KG1 (cell line): Measurements from ENCODE around the gene SPINK4.
A peak's percentile ranks its signal among the peaks of the same experiment; 100 is the strongest.

ENCODE experiments used
- DNase-seq: peaks from one replicate; lab custom pipeline; 2025; lab: John Stamatoyannopoulos, UW

The SPINK4 gene

GRCh38 chr9:33239921-33240320 is at the start of gene SPINK4:
Gene SPINK4, plus strand, starts transcription at chr9:33240167. Its CDS starts 42 bp downstream, at chr9:33240209.
- DNase-seq: no peak

DNA sequence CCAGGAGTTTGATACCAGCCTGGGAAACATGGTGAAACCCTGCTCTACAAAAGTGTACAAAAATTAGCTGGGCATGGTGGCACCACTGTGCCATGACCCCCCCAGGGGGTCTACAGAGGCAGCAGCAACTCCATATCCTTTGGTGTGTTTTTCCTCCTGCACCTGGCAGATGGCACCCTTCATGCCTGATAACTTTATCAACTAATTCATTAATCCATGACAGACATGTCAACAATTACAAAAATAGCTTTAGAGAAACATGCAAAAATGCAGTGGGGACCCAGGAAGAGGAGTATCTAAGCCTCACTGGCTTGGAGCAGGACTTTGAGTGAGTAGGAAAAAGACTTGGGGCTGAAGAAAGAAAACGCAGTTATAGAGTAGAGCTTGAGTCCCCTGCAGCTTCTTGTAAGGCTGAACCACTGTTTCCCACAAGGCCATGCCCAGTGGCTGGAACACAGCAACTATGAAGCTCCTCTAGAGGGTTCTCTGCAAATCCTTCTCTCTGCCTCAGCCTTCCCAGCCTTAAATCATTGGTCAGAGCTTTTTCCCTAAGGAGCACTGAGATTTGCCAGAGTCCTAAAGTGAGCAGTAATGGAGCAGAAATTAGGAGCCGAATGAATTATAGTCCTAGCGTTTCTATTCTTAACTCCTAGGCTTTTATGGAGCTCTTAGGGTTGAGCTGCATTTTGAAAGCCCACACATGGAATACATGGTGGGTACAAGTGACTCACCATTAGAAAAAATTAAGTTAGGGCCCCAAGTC is 47.3 kb upstream of the SPINK4 start:
- DNase-seq: no peak

DNA sequence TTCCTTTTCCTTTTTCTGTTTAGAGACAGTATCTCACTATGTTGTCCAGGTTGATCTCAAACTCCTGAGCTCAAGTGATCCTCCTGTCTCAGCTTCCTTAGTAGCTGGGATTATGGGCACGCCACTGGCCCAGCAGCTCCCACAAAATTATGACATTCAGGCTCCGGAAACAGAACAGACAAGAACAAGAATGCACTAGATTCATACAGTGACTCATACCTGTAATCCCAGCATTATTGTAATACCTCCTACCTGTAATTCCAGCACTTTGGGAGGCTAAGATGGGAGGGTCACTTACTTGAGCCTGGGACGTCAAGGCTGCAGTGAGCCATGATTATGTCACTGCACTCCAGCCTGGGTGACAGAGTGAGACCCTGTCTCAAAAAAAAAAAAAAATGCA is 46.1 kb upstream of the SPINK4 start:
- DNase-seq: no peak

DNA sequence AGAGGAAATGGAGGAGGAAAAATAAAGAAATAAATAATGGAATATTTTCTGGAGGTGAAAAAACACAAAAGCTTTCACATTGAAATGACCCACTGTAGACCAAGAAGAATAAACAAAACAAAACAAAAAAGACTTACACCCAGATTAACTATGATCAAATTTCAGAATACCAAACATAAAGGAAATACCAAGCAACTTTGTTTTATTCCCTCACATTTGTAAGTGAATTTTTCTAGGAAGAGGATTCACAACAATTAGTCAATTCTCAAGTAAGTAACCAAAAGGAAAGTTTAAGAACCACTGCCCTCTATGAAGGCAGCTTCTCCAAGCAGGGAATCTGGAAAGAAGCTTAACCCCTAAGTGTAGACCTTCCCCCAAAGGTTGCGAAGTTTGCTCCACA is 43.2 kb upstream of the SPINK4 start:
- no peak for DNase-seq

GRCh38 chr9:33197279-33198152 is 42.5 kb upstream of the SPINK4 start:
- DNase-seq: no peak

DNA sequence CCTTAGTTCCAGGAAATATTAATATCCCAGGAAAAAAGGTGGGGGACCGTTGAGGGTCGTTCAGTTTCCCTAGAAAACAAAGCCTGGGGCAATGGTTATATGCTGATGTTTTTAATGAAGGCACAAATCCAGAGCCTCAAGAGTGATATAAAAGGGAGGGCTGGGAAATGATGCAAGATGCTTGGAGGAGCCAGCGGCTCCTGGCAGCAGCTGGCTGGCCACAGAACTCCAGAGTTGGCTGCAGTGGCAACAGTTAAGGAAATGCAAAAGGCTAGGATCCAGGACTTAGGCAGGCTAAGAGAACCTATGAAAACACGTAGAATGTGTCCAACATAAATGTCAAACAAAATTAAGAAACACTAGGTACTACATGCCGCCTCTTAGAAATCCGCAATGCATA is 41.8 kb upstream of the SPINK4 start:
- DNase-seq: no peak

DNA sequence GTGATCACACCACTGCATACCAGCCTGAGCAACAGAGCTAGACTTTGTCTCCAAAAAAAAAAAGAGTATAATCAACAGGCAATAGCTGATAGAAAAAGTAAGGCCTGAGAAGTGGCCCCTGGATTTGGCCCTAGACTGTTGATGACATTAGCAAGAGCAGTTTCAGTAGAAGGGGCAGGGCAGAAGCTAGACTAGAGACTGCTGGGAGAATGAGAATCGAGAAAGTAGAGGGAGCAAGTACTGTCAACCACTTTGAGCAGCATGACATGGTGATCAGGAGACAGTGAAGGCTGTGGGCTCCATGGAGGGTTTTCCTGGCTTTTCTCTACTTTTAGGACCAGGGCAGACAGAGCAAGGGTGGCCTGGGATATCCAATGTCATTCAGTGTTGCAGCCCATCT is 37.9 kb upstream of the SPINK4 start:
- DNase-seq: no peak

DNA sequence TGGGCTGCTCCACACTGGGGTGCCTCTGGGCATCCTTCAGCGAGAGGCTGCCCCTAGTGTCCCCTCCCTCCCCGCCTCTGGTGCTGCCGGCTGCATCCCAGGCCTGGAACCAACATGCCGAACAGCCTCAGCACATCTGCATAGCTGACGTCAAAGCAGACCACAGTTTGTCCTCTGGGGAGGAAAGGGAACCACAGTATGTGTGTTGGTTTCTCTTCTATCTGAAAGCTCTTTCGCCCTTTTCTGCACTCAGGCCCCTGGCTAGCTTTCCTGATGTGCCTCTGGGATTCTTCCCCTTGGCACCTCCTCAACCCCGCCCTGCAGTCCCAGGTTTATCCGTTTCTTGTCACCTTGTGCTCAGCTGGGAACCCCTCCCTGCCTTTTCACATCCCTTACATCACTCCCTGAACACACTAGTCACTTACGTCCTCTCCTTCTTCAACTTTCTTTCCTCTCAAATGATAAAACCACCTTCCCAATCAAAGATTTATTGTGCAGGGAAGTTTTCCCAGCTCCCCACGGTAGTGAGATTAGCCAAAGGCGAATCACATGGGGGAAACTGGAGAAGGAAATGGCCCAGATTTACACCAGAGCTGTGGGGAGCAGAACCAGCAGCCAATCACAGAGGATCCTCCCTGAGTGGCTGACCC is 37.3 kb upstream of the SPINK4 start:
- no peak for DNase-seq

GRCh38 chr9:33209394-33209793 is 30.6 kb upstream of the SPINK4 start:
- DNase-seq: no peak

DNA sequence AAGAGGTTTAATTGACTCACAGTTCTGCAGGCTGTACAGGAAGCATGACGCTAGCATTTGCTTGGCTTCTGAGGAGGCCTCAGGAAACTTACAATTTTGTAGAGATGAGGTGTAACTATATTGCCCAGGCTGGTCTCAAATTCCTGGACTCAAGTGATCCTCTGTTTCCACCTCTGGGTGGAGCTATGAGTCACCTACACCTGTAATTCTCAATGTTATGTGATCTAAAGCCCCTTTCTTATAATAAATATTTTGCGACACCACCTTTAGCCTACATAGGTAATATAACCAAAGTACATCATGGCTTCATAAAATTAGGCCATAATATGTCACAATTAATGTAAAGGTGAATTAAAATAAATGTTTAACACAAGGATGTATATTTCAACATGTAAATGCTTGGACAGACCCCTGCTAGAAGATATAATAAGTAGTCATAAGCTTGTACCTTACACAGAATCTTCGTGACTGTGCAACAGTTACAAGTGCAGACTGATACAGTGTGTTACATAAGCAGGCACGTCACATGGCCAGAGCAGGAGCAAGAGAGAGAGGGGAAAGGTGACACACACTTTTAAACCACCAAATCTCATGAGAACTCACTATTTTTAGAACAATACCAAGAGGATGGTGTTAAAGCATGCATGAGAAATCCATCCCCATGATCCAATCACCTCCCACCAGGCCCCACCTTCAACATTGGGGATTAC is 29.8 kb upstream of the SPINK4 start:
- DNase-seq: no peak

- no peak for DNase-seq
Observed at GRCh38 chr9:33211695-33212393, 28.1 kb upstream of the SPINK4 start.

- no peak for DNase-seq
Observed at GRCh38 chr9:33220681-33221567, 19.0 kb upstream of the SPINK4 start.

DNA sequence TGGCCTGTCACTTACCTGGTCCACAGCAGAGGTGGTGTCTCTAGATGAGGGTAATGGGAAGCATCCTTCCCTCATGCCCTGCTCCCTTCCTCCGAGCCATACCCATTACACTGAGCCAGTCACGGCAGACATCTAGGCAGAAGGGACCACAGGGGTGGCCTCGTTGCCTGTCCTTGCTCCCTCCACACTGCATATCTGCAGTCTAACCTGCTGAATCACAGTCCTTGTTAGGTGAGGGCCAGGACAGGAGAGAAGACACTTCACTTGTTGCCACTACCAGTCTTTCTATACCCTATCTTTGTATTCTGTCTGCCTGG is 18.4 kb upstream of the SPINK4 start:
- no peak for DNase-seq

DNA sequence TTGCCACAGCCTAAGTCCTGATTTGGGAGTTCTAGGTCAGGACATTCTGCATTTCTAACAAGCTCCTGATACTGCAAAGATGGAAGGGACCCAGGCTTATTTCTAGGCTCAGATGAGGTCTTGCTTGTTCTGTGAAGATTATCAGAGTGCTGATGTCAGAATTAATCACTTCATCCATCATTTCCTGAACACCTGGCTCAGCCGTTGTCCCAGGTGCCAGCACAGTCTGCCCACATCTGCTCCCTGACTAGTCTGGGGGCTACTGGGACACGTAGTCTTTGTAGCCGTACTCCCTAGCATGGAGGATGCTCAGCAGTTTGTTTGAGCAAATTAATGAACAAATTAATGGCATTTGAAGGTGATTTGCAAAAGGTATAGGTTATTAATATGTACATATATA is 17.9 kb upstream of the SPINK4 start:
- no peak for DNase-seq

DNA sequence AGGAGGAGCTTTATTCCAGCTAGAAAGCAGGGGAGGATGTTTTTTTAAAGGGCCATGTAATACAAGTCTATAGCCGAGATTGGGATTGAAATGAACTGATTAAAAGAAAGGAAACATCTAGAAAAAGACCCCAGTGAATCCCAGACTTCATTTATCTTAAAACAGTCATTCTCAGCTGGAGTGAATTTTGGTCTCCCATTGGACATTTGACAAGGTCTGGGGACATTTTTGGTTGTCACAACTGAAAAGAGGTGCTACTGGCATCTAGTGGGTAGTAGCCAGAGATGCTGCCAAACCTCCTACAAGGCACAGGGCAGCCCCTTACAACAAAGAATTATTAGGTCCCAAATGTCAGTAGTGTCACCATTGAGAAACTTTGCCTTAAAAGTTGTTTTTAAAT is 16.3 kb upstream of the SPINK4 start:
- DNase-seq: no peak

DNA sequence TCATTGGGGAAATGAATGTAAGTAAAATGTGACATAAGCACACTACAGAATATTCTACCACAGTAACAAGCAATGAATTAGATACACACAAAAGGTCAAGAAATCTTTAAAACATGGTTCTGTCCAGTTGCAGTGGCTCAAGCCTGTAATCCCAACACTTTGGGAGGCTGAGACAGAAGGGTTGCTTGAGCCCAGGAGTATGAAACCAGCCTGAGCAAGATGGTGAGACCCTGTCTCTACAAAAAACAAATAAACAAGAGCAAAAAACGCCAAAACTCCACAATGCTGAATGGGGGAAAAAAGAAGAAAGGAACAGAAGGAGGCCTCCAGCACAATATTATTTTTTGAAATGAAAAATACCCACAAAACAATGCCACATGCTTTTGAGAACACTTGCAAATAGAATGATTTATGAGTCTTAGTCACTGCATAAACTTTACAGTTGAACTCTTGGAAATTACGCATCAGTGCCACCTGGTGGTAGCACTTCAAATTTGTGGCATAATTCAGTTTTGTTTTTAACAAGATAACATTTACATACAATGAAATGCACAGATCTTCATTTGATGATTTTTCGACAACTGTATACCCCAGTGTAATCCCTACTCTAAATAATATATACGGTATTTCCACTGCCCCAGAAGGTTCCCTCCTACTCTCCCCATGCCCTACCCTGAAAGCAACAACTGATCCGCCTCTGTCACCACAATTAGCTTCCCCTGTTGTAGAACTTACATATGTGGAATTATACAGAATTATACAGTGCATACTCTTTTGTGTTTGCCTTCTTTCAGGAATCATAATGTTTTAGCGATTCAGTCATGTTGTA is 14.4 kb upstream of the SPINK4 start:
- DNase-seq: peak; percentile 61

GRCh38 chr9:33227008-33227398 is 13.0 kb upstream of the SPINK4 start:
- no peak for DNase-seq

GRCh38 chr9:33227741-33228140 is 12.2 kb upstream of the SPINK4 start:
- DNase-seq: no peak

- DNase-seq: no peak
Observed at GRCh38 chr9:33228606-33229005, 11.4 kb upstream of the SPINK4 start.
